Gastrocnemius medialis (tissue), 4 donors: ENCODE results near the gene ATG10.

Source experiments
- CTCF ChIP-seq, 5 experiments: fragments of 450-650 bp in 3 of 5; fragments of 200-600 bp in 2 of 5; sonication (generic) in 2 of 5; IDR thresholded peaks in 4 of 5; conservative IDR thresholded peaks in 1 of 5; 1 replicate in 4 of 5; 2 replicates in 1 of 5; pipeline ENCODE4 v1.5.1; 2016 to 2019; ENCODE audit warnings: antibody characterized with exemption in 5 of 5, mild to moderate bottlenecking in 3 of 5, moderate library complexity in 3 of 5
- POLR2A ChIP-seq, 2 donors: fragments of 450-650 bp; IDR thresholded peaks; one replicate each; pipeline ENCODE4 v1.6.1; 2017; ENCODE audit warnings: antibody characterized with exemption in 2 of 2, mild to moderate bottlenecking in 2 of 2, moderate library complexity in 2 of 2

DNA sequence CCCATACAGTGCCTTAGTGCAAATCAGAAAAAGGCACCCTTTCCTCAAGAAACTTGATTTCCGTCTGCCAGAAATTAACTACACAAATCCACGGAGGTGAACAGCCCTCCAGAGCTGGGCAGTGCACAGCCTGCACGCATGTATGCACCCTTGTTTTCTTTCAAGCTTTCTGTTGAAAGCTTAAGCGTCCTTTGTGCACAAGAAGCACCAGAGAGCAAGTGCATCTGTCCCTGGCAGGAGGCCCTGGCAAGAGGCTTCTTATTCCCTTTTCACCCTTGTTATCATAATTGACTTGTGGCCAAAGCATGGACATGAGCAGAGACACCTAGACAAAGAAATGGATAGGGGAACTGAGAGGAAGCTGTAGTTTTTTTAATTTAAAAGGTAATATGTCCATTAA is 47.4 kb upstream of the ATG10 start:
- TF ChIP-seq CTCF (IDR thresholded peaks at IDR 0.05 in 4 of 5, conservative IDR thresholded peaks at IDR 0.05 in 1 of 5) (no peak), POLR2A (IDR thresholded peaks at IDR 0.05) (no peak)
